Activated CD8-positive, alpha-beta T cell treated with anti-CD3 and anti-CD28 coated beads for 36 hours (primary cell): ENCODE measurements around the gene ZBTB16. TPM values are rescaled to one million over a fixed set of nuclear protein-coding genes. Genes with fewer than 3 reads are reported as not detected.

Experiments
- ATAC-seq: fragments of 200-7000 bp; cut with Tn5 transposase; one replicate; pipeline ENCODE4 v1.10.0; 2021; ENCODE audit warnings: mild to moderate bottlenecking, moderate library complexity
- CTCF ChIA-PET: fragments of 350-600 bp; sonication (Branson Sonifier 250); formaldehyde crosslinking; loops from one replicate; lab custom pipeline; 2021; ENCODE audit warnings: antibody characterized with exemption; lab: Charles Lee
- POLR2A ChIA-PET: fragments of 350-600 bp; sonication (Branson Sonifier 250); formaldehyde crosslinking; loops from one replicate; lab custom pipeline; 2021; ENCODE audit warnings: antibody characterized with exemption; lab: Charles Lee
- DNase-seq: peaks from one replicate; pipeline ENCODE4 v3.0.0-alpha.2; 2020
- H3K27ac Mint-ChIP-seq: one replicate; pipeline ENCODE4 v1.8.0; 2021; ENCODE audit warnings: mild to moderate bottlenecking, mixed read lengths
- H3K27me3 Mint-ChIP-seq: one replicate; pipeline ENCODE4 v1.8.0; 2021; ENCODE audit warnings: mixed read lengths
- H3K36me3 Mint-ChIP-seq: one replicate; pipeline ENCODE4 v1.8.0; 2021; ENCODE audit warnings: low read depth, mixed read lengths
- H3K4me1 Mint-ChIP-seq: one replicate; pipeline ENCODE4 v1.8.0; 2021; ENCODE audit warnings: low read depth, mixed read lengths
- H3K4me3 Mint-ChIP-seq: one replicate; pipeline ENCODE4 v1.8.0; 2021; ENCODE audit warnings: mild to moderate bottlenecking, moderate library complexity, mixed read lengths
- H3K9me3 Mint-ChIP-seq: one replicate; pipeline ENCODE4 v1.8.0; 2021; ENCODE audit warnings: mixed read lengths
- CTCF ChIP-seq: fragments of 200-600 bp; IDR thresholded peaks from one replicate; pipeline ENCODE4 v1.8.0; 2022; ENCODE audit warnings: antibody characterized with exemption, mild to moderate bottlenecking
- intact Hi-C: fragments of 100-400 bp; cut with micrococcal nuclease; formaldehyde crosslinking; loops from one replicate; pipeline ENCODE4 v1.10.0; 2022
- total RNA-seq, 2 experiments: library from RNA; stranded (reverse); gene quantifications; one replicate each; pipeline ENCODE4 v1.2.3, GENCODE V29; 2021

The ZBTB16 gene
- total RNA-seq, 2 experiments from 2014 or later, result 9.5 to 10.1 TPM

GRCh38 chr11:114293201-114293711 lies 233.7 kb downstream of the ZBTB16 start:
- TF ChIP-seq CTCF, result no peak
- Mint-ChIP-seq H3K36me3 (no peaks in the 10 kb centered on the region), H3K4me1 (no peaks in the 10 kb centered on the region), H3K27me3 (peaks cover 12% of the 10 kb centered on the region), H3K4me3 (no peak overlapping the region), H3K27ac (no peak overlapping the region), H3K9me3 (no peaks in the 10 kb centered on the region)
- ATAC-seq (no peak), DNase-seq (no peak)
- POLR2A ChIA-PET, result no interaction called here
- CTCF ChIA-PET, result interaction anchor here (0.8 kb wide), 1 partner anchor 12 kb away, joined by 3 read pairs; no protein-coding TSS in a partner anchor
- intact Hi-C loops, result no loop called here

GRCh38 chr11:114295676-114296604 lies 236.4 kb downstream of the ZBTB16 start, which contains the start of gene NNMT:
TSS of gene NNMT (plus strand) at chr11:114296399. CDS start at chr11:114296557, 158 bp downstream.
- Mint-ChIP-seq H3K4me3 (no peak within 1 kb of the TSS), H3K27ac (no peak within 1 kb of the TSS), H3K9me3 (peaks cover 4% of the 10 kb centered on the region), H3K27me3 (peaks cover 14% of the 10 kb centered on the region), H3K36me3 (no peaks in the 10 kb centered on the region), H3K4me1 (no peaks in the 10 kb centered on the region)
- POLR2A ChIA-PET, result no interaction called here
- no peak for TF ChIP-seq CTCF
- no peak for ATAC-seq
- intact Hi-C loops, result no loop called here
- no peak for DNase-seq
- CTCF ChIA-PET, result no interaction called here

- Mint-ChIP-seq H3K36me3 (no peaks in the 10 kb centered on the region), H3K4me1 (no peaks in the 10 kb centered on the region), H3K4me3 (no peak overlapping the region), H3K27ac (no peak overlapping the region), H3K27me3 (peaks cover 15% of the 10 kb centered on the region), H3K9me3 (peaks cover 4% of the 10 kb centered on the region)
- ChIA-PET CTCF (no interaction called here), POLR2A (no interaction called here)
- intact Hi-C loops, result no loop called here
- ATAC-seq, result no peak
- DNase-seq, result no peak
- TF ChIP-seq CTCF, result no peak
Measured at GRCh38 chr11:114296605-114297372, 237.3 kb downstream of the ZBTB16 start.

- ChIA-PET POLR2A (no interaction called here), CTCF (interaction anchor here (1.0 to 1.5 kb wide), 2 partner anchors 9 to 17 kb away, joined by 3 to 4 read pairs; no protein-coding TSS in a partner anchor)
- peaks cover 6% of the 10 kb centered on the region for H3K9me3 Mint-ChIP-seq
- H3K27ac Mint-ChIP-seq, result no peak overlapping the region
- H3K4me1 Mint-ChIP-seq, result no peaks in the 10 kb centered on the region
- ATAC-seq (no peak), DNase-seq (no peak)
- intact Hi-C loops, result no loop called here
- no peaks in the 10 kb centered on the region for H3K36me3 Mint-ChIP-seq
- H3K4me3 Mint-ChIP-seq, result no peak overlapping the region
- H3K27me3 Mint-ChIP-seq, result peaks cover 15% of the 10 kb centered on the region
- TF ChIP-seq CTCF, result no peak
Measured at GRCh38 chr11:114297806-114298709, 238.5 kb downstream of the ZBTB16 start.
